Hypothalamus (tissue), 51 donors: ENCODE measurements around the gene SFT2D3.
"Not testable (repeated sequence)": the region's sequence is repeated elsewhere in the genome, so short reads cannot be mapped to it uniquely, and the experiment has no call there.

ENCODE experiments used
- DNase-seq, 51 donors: peaks; one replicate each; lab custom pipeline; 2025; lab: John Stamatoyannopoulos, UW

Gene SFT2D3

GRCh38 chr2:127735537-127736399, 34.5 kb downstream of the SFT2D3 start:
- DNase-seq = no peak

- DNase-seq = no peak
Measured at GRCh38 chr2:127737892-127738291, 36.6 kb downstream of the SFT2D3 start.

- DNase-seq = no peak
Measured at GRCh38 chr2:127739800-127740199, 38.5 kb downstream of the SFT2D3 start.

GRCh38 chr2:127740665-127741288, 39.5 kb downstream of the SFT2D3 start:
- no peak for DNase-seq

- no peak for DNase-seq
Measured at GRCh38 chr2:127743477-127744026, 42.3 kb downstream of the SFT2D3 start.

- no peak for DNase-seq
Measured at GRCh38 chr2:127747621-127748020, 46.3 kb downstream of the SFT2D3 start.

GRCh38 chr2:127749537-127749936, 48.2 kb downstream of the SFT2D3 start:
- DNase-seq = not testable (repeated sequence)

GRCh38 chr2:127753374-127753773, 52.1 kb downstream of the SFT2D3 start:
- DNase-seq = no peak

- no peak for DNase-seq
Measured at GRCh38 chr2:127754186-127754585, 52.9 kb downstream of the SFT2D3 start.
